GM19025 (cell line): ENCODE measurements around the gene CEACAM4.

ENCODE experiments used
- ATAC-seq: cut with Tn5 transposase; IDR thresholded peaks from one replicate; pipeline ENCODE4 v1.9.1; 2021; ENCODE audit warnings: mild to moderate bottlenecking, low read depth, moderate library complexity; ENCODE audit not compliant: unreplicated experiment

The CEACAM4 gene

GRCh38 chr19:41617941-41618730, 8.7 kb downstream of the CEACAM4 start:
- no peak for ATAC-seq

GRCh38 chr19:41616792-41617621, 9.9 kb downstream of the CEACAM4 start:
- ATAC-seq = no peak

- no peak for ATAC-seq
Observed at GRCh38 chr19:41615207-41615606, 11.7 kb downstream of the CEACAM4 start.

- ATAC-seq = no peak
Observed at GRCh38 chr19:41612483-41612882, 14.4 kb downstream of the CEACAM4 start.

GRCh38 chr19:41610789-41611188, 16.1 kb downstream of the CEACAM4 start:
- ATAC-seq = no peak

- no peak for ATAC-seq
Observed at GRCh38 chr19:41607668-41608067, 19.2 kb downstream of the CEACAM4 start.

- ATAC-seq = no peak
Observed at GRCh38 chr19:41606215-41606837, 20.5 kb downstream of the CEACAM4 start.

GRCh38 chr19:41604831-41605230, 22.0 kb downstream of the CEACAM4 start:
- no peak for ATAC-seq

GRCh38 chr19:41601771-41602170, 25.1 kb downstream of the CEACAM4 start:
- ATAC-seq = no peak

GRCh38 chr19:41599175-41599966, 27.5 kb downstream of the CEACAM4 start:
- ATAC-seq = no peak

- no peak for ATAC-seq
Observed at GRCh38 chr19:41597600-41598041, 29.3 kb downstream of the CEACAM4 start.

GRCh38 chr19:41595890-41596280, 31.0 kb downstream of the CEACAM4 start:
- no peak for ATAC-seq

GRCh38 chr19:41595258-41595889, 31.5 kb downstream of the CEACAM4 start:
- ATAC-seq = no peak

- no peak for ATAC-seq
Observed at GRCh38 chr19:41591951-41592562, 34.8 kb downstream of the CEACAM4 start.

- ATAC-seq = no peak
Observed at GRCh38 chr19:41590936-41591335, 35.9 kb downstream of the CEACAM4 start.

GRCh38 chr19:41589371-41589770, 37.5 kb downstream of the CEACAM4 start:
- no peak for ATAC-seq

GRCh38 chr19:41588497-41589209, 38.2 kb downstream of the CEACAM4 start:
- ATAC-seq = no peak

- ATAC-seq = no peak
Observed at GRCh38 chr19:41587838-41588210, 39.0 kb downstream of the CEACAM4 start.
